Neuronal stem cell (in vitro differentiated cells): Measurements from ENCODE around the gene ENAH.
"Not testable (repeated sequence)": the region's sequence is repeated elsewhere in the genome, so short reads cannot be mapped to it uniquely, and the experiment has no call there.

Experiments used
- DNase-seq: peaks from one replicate; pipeline ENCODE4 v3.0.0-alpha.2; 2013; ENCODE audit warnings: low spot score
- H2AFZ ChIP-seq: one replicate; pipeline ENCODE4 v1.6.1; 2013; ENCODE audit warnings: mild to moderate bottlenecking, low read length, inconsistent platforms
- H2AK5ac ChIP-seq: 2 replicates; pipeline ENCODE4 v1.6.1; 2013; ENCODE audit warnings: low read depth, mild to moderate bottlenecking, inconsistent platforms, low read length, moderate library complexity, mixed read lengths
- H2BK120ac ChIP-seq: 2 replicates; pipeline ENCODE4 v1.6.1; 2013; ENCODE audit warnings: low read depth, mild to moderate bottlenecking, inconsistent platforms, low read length, moderate library complexity, mixed read lengths
- H2BK12ac ChIP-seq: one replicate; pipeline ENCODE4 v1.6.1; 2013; ENCODE audit warnings: low read length, inconsistent platforms
- H2BK15ac ChIP-seq: 2 replicates; pipeline ENCODE4 v1.6.1; 2013; ENCODE audit warnings: mild to moderate bottlenecking, low read length, inconsistent platforms, mixed read lengths
- H2BK5ac ChIP-seq: one replicate; pipeline ENCODE4 v1.6.1; 2013; ENCODE audit warnings: inconsistent platforms, mild to moderate bottlenecking, low read length, moderate library complexity
- H3K14ac ChIP-seq: one replicate; pipeline ENCODE4 v1.6.1; 2013; ENCODE audit warnings: low read length, inconsistent platforms
- H3K18ac ChIP-seq: 2 replicates; pipeline ENCODE4 v1.6.1; 2013; ENCODE audit warnings: low read length, inconsistent platforms
- H3K23ac ChIP-seq: 2 replicates; pipeline ENCODE4 v1.6.1; 2013; ENCODE audit warnings: low read depth, mild to moderate bottlenecking, mixed read lengths, low read length, inconsistent platforms; ENCODE audit not compliant: poor library complexity
- H3K27ac ChIP-seq: replicated peaks from 3 replicates; pipeline ENCODE4 v1.5.1; 2013; ENCODE audit warnings: low read length, inconsistent platforms
- H3K27me3 ChIP-seq, 3 experiments: 2 replicates each; pipeline ENCODE4 v1.6.1; 2013; ENCODE audit warnings: low read length in 3 of 3, mild to moderate bottlenecking in 2 of 3, inconsistent platforms in 1 of 3, low read depth in 1 of 3, mixed read lengths in 1 of 3, moderate library complexity in 1 of 3; ENCODE audit not compliant: control insufficient read depth in 3 of 3, insufficient read depth in 3 of 3
- H3K36me3 ChIP-seq, 2 donors: replicated peaks in 1 of 2; 2 replicates each; pipeline ENCODE4 v1.6.1; 2013; ENCODE audit warnings: low read length in 2 of 2; ENCODE audit not compliant: control insufficient read depth in 2 of 2, insufficient read depth in 2 of 2
- H3K4ac ChIP-seq: 2 replicates; pipeline ENCODE4 v1.6.1; 2013; ENCODE audit warnings: inconsistent platforms, mild to moderate bottlenecking, low read length, moderate library complexity
- H3K4me1 ChIP-seq, 2 donors: 1 replicate in 1 of 2; 2 replicates in 1 of 2; pipeline ENCODE4 v1.6.1; 2013; ENCODE audit warnings: low read length in 2 of 2, low read depth in 1 of 2; ENCODE audit not compliant: control insufficient read depth in 2 of 2, insufficient read depth in 1 of 2
- H3K4me2 ChIP-seq: one replicate; pipeline ENCODE4 v1.6.1; 2013; ENCODE audit warnings: mild to moderate bottlenecking, low read length, inconsistent platforms; ENCODE audit not compliant: insufficient read depth, poor library complexity, severe bottlenecking
- H3K4me3 ChIP-seq, 2 donors: 2 replicates each; pipeline ENCODE4 v1.5.1; 2013; ENCODE audit warnings: low read length in 2 of 2, mild to moderate bottlenecking in 2 of 2, inconsistent platforms in 1 of 2, moderate library complexity in 1 of 2
- H3K79me1 ChIP-seq: one replicate; pipeline ENCODE4 v1.6.1; 2013; ENCODE audit warnings: low read depth, mild to moderate bottlenecking, inconsistent platforms, low read length, moderate library complexity
- H3K9ac ChIP-seq: one replicate; pipeline ENCODE4 v1.6.1; 2013; ENCODE audit warnings: mild to moderate bottlenecking, low read depth, low read length, inconsistent platforms; ENCODE audit not compliant: poor library complexity
- H3K9me3 ChIP-seq, 2 donors: replicated peaks in 1 of 2; 2 replicates each; pipeline versions ENCODE3 to v1.6.1; 2013; ENCODE audit warnings: low read length in 2 of 2, mild to moderate bottlenecking in 2 of 2, inconsistent platforms in 1 of 2, low read depth in 1 of 2, mixed read lengths in 1 of 2, moderate library complexity in 1 of 2; ENCODE audit not compliant: control insufficient read depth in 2 of 2, insufficient read depth in 1 of 2
- H4K8ac ChIP-seq: one replicate; pipeline ENCODE4 v1.6.1; 2013; ENCODE audit warnings: low read depth, mild to moderate bottlenecking, inconsistent platforms, low read length, moderate library complexity
- H4K91ac ChIP-seq: one replicate; pipeline ENCODE4 v1.6.1; 2013; ENCODE audit warnings: low read length, low read depth, mild to moderate bottlenecking, inconsistent platforms; ENCODE audit not compliant: poor library complexity
- WGBS, 2 donors: extraction: QIAGEN DNeasy Blood & Tissue Kit; methylation state at CpG; one replicate each; pipeline ENCODE4 v1.1.7; 2013; ENCODE audit warnings: missing lambda C conversion rate in 2 of 2, mixed read lengths in 1 of 2; ENCODE audit not compliant: insufficient read length in 2 of 2, insufficient replicate concordance in 1 of 2; ENCODE audit errors: extremely low coverage in 2 of 2; 5-methylcytosine and 5-hydroxymethylcytosine counted together

ENAH gene

DNA sequence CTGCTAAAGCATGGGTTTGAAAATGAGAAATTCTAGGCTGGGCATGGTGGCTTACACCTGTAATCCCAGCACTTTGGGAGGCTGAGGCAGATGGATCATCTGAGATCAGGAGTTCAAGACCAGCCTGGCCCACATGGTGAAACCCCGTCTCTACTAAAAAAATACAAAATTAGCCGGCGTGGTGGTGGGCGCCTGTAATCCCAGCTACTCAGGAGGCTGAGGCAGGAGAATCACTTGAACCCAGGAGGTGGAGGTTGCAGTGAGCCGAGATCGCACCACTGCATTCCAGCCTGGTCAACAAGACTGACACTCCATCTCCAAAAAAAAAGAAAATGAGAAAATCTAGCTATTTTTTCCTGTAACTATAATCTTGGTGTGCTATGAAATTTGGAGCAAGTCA is 40.8 kb upstream of the ENAH start:
- not testable (repeated sequence) for H3K14ac ChIP-seq, H3K23ac ChIP-seq, H3K9ac ChIP-seq, H3K4me3 ChIP-seq, H2AK5ac ChIP-seq, H2BK120ac ChIP-seq, H3K79me1 ChIP-seq, H3K9me3 ChIP-seq, DNase-seq, H4K91ac ChIP-seq, H2BK15ac ChIP-seq, H3K36me3 ChIP-seq, H2BK5ac ChIP-seq, H3K27ac ChIP-seq, H2BK12ac ChIP-seq, H3K18ac ChIP-seq, H3K27me3 ChIP-seq, H3K4ac ChIP-seq, H4K8ac ChIP-seq, H3K4me1 ChIP-seq, H2AFZ ChIP-seq, H3K4me2 ChIP-seq
- no CpG with 5 or more reads among the region's 6 CpGs for WGBS, 2 donors

DNA sequence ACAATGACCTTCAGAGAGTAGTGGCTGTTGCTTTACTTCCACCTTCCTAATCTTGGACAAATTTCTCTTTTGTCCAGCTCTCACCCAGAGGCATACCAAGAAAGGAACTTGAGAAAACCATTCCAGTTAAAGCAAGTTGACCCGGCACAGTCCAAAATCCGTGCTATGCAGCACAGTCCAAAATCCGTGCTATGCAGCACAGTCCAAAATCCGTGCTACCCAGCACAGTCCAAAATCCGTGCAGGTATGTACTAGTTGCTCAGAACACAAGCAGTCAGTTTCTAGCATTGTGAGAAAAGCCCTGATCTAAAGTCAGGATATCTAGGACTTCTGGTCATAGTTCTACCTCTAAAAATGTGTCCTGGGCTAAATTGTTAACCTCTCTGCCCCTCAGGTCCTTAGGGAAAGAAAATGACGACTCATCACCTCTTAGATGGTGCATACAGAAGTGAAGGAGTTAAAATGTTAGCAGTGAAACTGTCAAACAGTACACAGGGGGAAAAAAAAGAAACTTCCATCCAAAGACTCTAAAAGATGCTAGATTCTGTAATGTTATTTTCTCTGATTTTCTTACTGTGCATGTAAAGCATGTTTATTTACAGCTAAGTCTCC is 40.3 kb upstream of the ENAH start:
- Histone ChIP-seq H2BK5ac (no peak overlapping the region), H2AK5ac (no peak overlapping the region), H3K4me3 (no peak overlapping the region), H4K91ac (no peak overlapping the region), H2BK120ac (no peak overlapping the region), H2BK12ac (no peak overlapping the region), H3K27me3 (peaks cover 0 to 7% (median 0%) of the 10 kb centered on the region in 3 experiments), H4K8ac (no peak overlapping the region), H3K14ac (no peak overlapping the region), H3K9me3 (no peaks in the 10 kb centered on the region), H3K4ac (no peak overlapping the region), H3K4me1 (peaks cover 0 to 2% of the 10 kb centered on the region in 2 donors), H3K4me2 (no peak overlapping the region), H3K79me1 (no peaks in the 10 kb centered on the region), H3K18ac (no peak overlapping the region), H3K36me3 (no peaks in the 10 kb centered on the region), H3K9ac (no peak overlapping the region), H2BK15ac (no peak overlapping the region), H2AFZ (no peak overlapping the region), H3K23ac (no peak overlapping the region), H3K27ac (no peak overlapping the region)
- DNase-seq: no peak
- no CpG with 5 or more reads among the region's 6 CpGs for WGBS, 2 donors

DNA sequence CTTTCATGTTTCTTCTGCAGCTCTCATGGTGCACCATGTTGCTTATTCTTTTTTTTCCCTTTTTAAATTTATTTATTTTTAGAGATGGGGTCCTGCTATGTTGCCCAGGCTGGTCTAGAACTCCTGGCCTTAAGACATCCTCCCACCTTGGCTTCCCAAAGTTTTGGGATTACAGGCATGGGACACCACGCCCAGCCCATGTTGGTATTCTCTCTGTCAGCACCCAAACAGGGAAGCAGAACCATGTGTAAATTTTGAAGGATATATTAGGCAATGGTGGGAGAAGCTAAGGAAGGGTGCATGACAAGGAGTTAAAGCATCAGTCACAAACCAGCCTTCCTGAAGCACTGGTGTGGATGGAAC is 39.6 kb upstream of the ENAH start:
- Histone ChIP-seq H2BK12ac (no peak overlapping the region), H2BK5ac (no peak overlapping the region), H3K23ac (no peak overlapping the region), H3K27me3 (peaks cover 0 to 7% (median 0%) of the 10 kb centered on the region in 3 experiments), H3K4me1 (peaks cover 0 to 2% of the 10 kb centered on the region in 2 donors), H3K18ac (no peak overlapping the region), H2BK15ac (no peak overlapping the region), H3K27ac (no peak overlapping the region), H3K79me1 (no peaks in the 10 kb centered on the region), H3K4me3 (no peak overlapping the region), H3K14ac (no peak overlapping the region), H2BK120ac (no peak overlapping the region), H3K9ac (no peak overlapping the region), H3K4me2 (no peak overlapping the region), H2AK5ac (no peak overlapping the region), H4K8ac (no peak overlapping the region), H3K9me3 (no peaks in the 10 kb centered on the region), H3K36me3 (no peaks in the 10 kb centered on the region), H2AFZ (no peak overlapping the region), H3K4ac (no peak overlapping the region), H4K91ac (no peak overlapping the region)
- WGBS, 2 donors: no CpG with 5 or more reads among the region's 1 CpG
- DNase-seq: no peak

- DNase-seq: no peak
- no CpG with 5 or more reads among the region's 4 CpGs for WGBS, 2 donors
These were observed 39.1 kb upstream of the ENAH start for GRCh38 chr1:225691861-225692516.

More at GRCh38 chr1:225691861-225692516, 39.1 kb upstream of the ENAH start:
- Histone ChIP-seq H2BK15ac (no peak overlapping the region), H3K4me2 (no peak overlapping the region), H2AFZ (no peak overlapping the region), H4K91ac (no peak overlapping the region), H3K9me3 (no peaks in the 10 kb centered on the region), H3K4me1 (peaks cover 0 to 2% of the 10 kb centered on the region in 2 donors), H3K36me3 (no peaks in the 10 kb centered on the region), H3K27me3 (peaks cover 0 to 7% (median 0%) of the 10 kb centered on the region in 3 experiments), H2BK12ac (no peak overlapping the region), H3K14ac (no peak overlapping the region), H4K8ac (no peak overlapping the region), H3K23ac (no peak overlapping the region), H3K79me1 (no peaks in the 10 kb centered on the region), H3K4ac (no peak overlapping the region), H2BK120ac (no peak overlapping the region), H3K4me3 (no peak overlapping the region), H2AK5ac (no peak overlapping the region), H3K9ac (no peak overlapping the region), H3K27ac (no peak overlapping the region), H2BK5ac (no peak overlapping the region), H3K18ac (no peak overlapping the region)
